Medulla oblongata (tissue), 1 donor: ENCODE results near the gene SLC6A7.

Source experiments
- DNase-seq: peaks from one replicate; pipeline ENCODE4 v3.0.0-alpha.2; 2015; ENCODE audit errors: extremely low spot score

SLC6A7 gene

GRCh38 chr5:150189728-150190502 is at the start of gene SLC6A7:
Gene SLC6A7 (plus strand): TSS chr5:150190062. CDS start chr5:150190328, 266 bp downstream.
- DNase-seq: no peak

- no peak for DNase-seq
Measured at GRCh38 chr5:150140830-150141229, 49.0 kb upstream of the SLC6A7 start.

DNA sequence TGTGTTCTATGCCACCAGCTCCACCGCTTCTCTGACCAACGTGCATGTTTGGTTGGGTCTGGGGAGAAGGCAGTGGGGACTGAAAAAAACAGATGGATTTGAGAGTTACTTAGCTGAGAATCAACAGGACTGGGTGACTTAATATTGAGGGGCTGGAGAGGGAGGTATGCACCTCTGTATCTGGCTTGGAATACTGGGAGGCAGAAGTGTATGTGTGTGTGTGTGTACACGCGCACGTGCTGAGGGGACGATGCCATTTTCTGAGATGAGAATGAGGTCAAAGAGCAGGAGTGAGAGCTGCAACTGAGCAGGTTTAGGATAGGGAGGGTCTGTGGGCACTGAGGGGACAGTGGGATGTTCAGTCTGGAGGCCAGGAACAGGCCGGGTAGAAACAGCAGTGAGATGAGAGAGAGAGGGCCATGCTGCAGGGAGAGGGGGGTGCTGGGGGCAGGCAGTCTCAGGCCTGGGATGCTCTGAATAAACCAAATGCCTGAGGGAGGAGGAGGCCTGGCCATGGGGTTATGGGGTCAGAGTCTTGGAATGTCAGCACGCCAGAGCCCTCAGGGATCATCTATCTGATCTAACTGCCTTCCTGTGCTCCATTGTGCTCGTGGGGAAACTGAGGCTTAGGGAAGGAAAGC is 48.2 kb upstream of the SLC6A7 start:
- no peak for DNase-seq

GRCh38 chr5:150142185-150142958 is 47.5 kb upstream of the SLC6A7 start:
- DNase-seq: no peak

DNA sequence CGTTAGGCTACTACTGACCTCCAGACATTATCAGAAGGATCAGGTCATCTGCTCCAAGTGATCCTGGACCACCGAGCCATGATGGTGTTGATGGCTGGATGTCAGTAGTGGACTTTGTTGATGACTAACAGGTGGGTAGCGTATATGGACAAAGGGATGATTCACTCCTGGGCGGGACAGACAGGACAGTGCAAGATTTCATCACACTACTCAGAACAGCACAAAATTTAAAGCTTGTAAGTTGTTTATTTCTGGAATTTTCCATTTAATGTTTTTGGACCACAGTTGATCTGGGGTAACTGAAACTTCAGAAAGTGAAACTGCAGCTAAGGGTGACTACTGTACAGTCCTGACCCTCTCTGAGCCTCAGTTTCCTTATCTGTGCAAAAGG is 46.9 kb upstream of the SLC6A7 start:
- no peak for DNase-seq

DNA sequence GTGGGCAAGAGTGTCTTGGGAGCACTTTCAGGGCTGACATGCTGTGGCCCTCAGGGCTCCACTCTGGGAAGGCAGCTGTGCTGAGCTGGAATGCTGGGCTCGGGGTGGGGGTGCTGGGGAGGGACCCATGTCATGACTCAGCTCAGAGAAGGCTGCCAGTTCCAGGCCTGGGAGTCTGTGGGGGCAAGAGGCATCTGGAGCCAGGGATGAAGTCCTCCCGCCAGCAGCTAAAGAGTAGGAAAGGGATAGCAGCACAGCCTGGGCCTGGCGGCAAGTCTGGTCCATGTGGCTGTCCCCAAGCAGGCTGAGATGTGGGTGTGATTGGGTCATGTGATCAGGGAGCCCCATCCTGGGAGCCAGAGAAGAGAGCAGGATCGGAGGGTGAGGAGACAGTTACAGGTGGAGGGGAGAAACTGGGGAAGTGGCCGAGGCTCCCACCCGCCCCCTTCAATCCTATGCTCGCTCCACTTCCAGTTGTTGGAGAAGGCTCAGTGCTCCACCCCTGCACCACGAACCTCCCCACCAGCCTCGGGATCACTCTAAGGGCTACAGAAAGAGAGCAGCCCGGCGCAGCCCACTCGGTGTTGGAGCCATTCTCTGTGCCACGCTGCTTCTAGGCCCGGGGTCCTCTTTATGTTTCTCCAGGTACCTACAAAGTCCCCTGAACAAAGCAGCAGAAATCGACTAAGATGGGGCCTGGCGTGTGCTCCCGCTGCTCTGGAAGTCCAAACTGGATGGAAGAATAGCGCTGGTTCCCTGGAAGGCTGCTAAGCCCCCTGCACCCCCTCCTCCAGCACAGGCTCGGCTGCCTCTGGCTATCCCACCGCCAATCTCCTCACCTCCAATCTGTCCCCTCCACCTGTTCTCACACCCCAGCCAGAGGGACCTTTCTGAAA is 46.3 kb upstream of the SLC6A7 start:
- DNase-seq: peak; percentile 29

GRCh38 chr5:150144246-150144801 is 45.5 kb upstream of the SLC6A7 start:
- no peak for DNase-seq

DNA sequence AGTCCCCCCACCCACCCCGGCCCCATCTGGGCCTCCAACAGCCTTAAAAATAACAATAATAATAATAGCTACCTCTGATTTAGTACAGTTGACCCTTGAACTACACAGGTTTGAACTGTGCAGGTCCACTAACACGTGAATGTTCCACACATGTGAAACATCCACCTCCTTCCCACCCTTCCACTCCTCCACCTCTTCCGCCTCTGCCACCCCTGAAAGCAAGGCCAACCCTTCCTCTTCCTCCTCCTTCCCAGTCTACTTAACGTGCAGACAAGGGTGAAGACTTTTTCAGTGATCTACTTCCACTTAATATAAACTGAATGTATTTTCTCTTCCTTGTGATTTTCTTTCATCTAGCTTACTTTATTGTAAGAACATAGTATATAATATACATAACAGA is 45.0 kb upstream of the SLC6A7 start:
- no peak for DNase-seq

DNA sequence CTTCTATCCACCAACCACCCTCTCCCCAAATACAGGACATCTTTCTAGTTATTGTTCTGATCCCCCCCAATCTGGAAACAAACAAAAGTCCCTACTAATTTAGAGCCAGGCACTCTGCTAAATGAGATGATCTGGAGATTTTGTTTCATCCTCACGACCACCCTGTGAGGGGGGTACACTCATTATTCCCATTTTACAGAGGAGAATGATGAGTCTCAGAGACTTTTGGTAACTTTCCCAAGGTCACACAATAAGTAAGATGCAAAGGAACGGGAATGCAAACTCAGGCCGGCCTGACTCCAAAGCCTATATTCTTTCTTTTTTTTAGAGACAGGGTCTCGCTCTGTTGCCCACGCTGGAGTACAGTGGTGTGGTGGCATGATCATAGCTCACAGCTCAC is 43.6 kb upstream of the SLC6A7 start:
- no peak for DNase-seq

- DNase-seq: peak; percentile 50
Measured at GRCh38 chr5:150146862-150147601, 42.8 kb upstream of the SLC6A7 start.

DNA sequence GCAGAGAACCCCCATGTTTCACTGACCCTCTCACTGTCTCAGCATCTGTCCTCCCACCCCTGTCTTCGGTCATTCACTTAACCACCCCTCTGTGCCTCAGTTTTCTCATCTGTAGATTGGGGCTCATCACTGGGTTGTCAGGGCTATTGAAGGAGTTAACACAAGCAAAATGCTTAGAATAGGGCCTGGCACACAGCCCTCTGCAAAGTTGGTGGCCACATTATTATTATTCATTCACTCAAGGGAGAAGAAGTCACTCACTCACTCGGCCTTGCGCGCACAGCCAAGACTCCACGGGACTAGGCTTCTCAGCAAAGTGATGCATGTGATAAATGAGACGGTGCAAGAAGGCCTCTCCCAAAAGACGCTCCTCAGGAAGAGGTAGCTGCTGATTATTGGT is 42.2 kb upstream of the SLC6A7 start:
- no peak for DNase-seq

DNA sequence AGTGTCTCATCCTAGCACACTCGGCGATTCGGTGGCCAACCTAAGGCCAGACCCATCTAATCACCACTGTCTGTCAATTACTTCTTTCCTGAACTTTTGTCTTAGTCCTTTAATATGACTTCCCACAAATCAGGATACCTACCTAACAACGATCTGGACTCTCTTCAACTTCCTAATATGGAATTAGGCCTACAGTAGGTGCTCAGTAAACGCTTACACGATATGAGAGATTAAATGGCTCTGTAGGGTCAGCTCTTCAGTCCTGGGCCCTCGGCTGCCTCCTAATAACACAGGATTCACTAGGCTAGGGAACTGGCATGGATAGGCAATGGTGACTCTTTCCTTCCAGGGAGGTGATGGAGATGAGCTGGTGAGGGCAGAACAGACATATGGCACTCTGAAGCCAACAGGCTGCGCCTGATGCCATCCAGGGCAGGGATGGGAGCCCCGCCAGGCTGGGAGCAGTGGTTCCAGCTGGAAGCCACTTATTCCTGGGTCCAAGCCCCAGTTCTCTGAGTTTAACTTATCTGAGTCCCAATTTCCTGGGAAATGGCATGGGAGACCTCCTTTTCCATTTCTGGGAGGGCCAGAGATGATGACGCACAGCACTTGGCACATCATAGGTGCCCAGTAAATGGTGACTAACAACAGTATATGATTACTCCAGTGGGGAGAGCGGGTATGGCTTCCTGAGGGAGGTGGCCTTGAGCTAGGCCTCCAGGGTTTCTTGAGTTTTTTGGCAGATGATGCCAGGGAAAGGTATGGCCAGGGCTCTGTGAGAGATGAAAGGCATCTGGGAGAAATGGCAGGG is 41.5 kb upstream of the SLC6A7 start:
- no peak for DNase-seq

- DNase-seq: no peak
Measured at GRCh38 chr5:150149618-150150017, 40.2 kb upstream of the SLC6A7 start.

DNA sequence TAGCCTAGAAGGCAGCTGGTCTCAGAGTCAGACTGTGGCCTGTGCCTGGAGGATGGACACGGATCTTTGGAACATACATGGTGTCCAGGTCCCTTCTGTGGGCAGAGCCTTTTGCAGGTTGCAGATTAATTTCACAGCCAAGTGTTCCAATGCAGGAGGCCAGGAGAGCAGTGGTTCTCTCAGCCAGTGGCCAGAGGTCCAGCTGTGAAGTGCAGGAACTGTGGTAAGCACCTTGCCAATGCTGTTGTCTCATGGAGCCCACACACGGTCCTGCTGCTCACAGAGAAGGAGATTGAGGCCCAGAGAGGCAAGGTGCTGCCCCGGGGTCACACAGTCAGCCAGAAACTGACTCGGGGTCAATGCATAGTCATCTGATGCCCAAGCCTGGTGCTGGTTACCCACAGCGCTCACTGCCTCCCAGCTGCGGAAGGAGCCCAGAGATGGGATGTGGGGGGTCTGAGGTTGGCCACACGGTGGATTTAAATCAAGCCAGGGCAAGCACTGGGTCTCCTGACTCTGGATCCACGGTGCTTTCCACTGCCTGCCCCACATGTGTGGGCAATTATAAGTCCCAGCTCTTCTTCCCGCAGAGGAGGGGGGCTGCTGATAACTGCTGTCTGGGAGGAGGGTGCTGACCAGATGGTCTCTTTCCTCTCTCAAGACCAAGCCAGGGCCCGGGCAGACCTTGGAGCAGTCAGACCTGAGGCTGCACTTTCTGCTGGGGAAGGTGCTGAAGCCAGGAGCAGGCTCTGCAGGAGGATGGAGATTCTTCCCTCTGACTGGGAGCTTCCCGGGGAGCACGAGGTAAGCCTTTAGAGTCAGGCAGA is 37.0 kb upstream of the SLC6A7 start:
- no peak for DNase-seq

DNA sequence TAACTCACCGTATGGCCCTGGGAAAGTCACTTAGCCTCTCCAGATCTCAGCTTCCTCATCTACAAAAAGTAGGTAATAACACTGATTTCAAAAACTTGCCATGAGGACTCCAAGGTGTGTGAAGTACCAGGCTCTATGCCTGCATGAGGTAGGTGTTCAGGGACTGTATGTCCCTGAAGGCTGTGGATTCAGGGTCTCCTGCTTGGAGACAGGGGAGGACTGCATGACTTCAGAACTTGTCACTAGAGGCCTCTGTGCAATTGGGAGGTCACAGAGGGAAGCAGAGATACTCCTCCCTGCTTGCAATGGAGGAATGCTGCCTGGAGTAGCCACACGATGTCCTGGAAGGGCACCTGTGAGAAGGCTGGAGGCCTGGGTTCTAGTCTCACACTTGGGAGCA is 36.4 kb upstream of the SLC6A7 start:
- DNase-seq: no peak

GRCh38 chr5:150153957-150154617 is 35.8 kb upstream of the SLC6A7 start:
- DNase-seq: peak; percentile 49

GRCh38 chr5:150154618-150155128 is 35.2 kb upstream of the SLC6A7 start:
- DNase-seq: no peak
